Endothelial cell of umbilical vein (primary cell): ENCODE results near the gene AIG1. TPM values are rescaled to one million over a fixed set of nuclear protein-coding genes. Genes with fewer than 3 reads are reported as not detected.

ENCODE experiments used
- BruUV-seq: library from RNA; stranded (reverse); fragments of 400-500 nt; replicated peaks from 2 replicates; lab custom pipeline; 2021; lab: Mats Ljungman, UMichigan
- CTCF ChIA-PET: fragments of 300-600, 350-600 bp; sonication (Branson Sonifier 250); formaldehyde crosslinking; loops from one replicate; lab custom pipeline; 2021; ENCODE audit warnings: antibody characterized with exemption, inconsistent platforms; lab: Charles Lee
- POLR2A ChIA-PET: fragments of 300-600, 350-600 bp; sonication (Branson Sonifier 250); formaldehyde crosslinking; loops from one replicate; lab custom pipeline; 2021; ENCODE audit warnings: antibody characterized with exemption, inconsistent platforms; lab: Charles Lee
- DNase-seq: peaks from one replicate; pipeline ENCODE4 v3.0.0-alpha.2; 2011; ENCODE audit warnings: low read depth, low spot score
- FAIRE-seq: peaks from 2 replicates; lab custom pipeline; 2011; peaks lifted over from hg19 to GRCh38; lab: Jason Lieb, UNC
- H2AFZ ChIP-seq: 2 replicates; pipeline ENCODE4 v1.6.0; 2012; ENCODE audit warnings: low read depth, low read length, control low read depth, inconsistent platforms
- H3K27ac ChIP-seq: 2 replicates; pipeline ENCODE4 v1.5.1; 2011; ENCODE audit warnings: low read depth, mild to moderate bottlenecking, control low read depth, low read length, moderate library complexity; ENCODE audit not compliant: insufficient read depth
- H3K27me3 ChIP-seq, 2 experiments: 2 replicates each; pipeline versions ENCODE4 v1.6.0 to v1.6.1; 2011; ENCODE audit warnings: low read length in 2 of 2, mixed read lengths in 1 of 2; ENCODE audit not compliant: control insufficient read depth in 2 of 2, insufficient read depth in 2 of 2
- H3K36me3 ChIP-seq, 2 experiments: 2 replicates in 1 of 2; 3 replicates in 1 of 2; pipeline ENCODE4 v1.5.1; 2011; ENCODE audit warnings: low read length in 2 of 2, mild to moderate bottlenecking in 1 of 2, moderate library complexity in 1 of 2; ENCODE audit not compliant: control insufficient read depth in 2 of 2, insufficient read depth in 2 of 2; ENCODE audit errors: extremely low read depth in 1 of 2
- H3K4me1 ChIP-seq: 3 replicates; pipeline ENCODE4 v1.5.1; 2011; ENCODE audit warnings: mild to moderate bottlenecking, low read length; ENCODE audit not compliant: control insufficient read depth, insufficient read depth; ENCODE audit errors: extremely low read depth
- H3K4me2 ChIP-seq: 2 replicates; pipeline ENCODE4 v1.6.1; 2011; ENCODE audit warnings: low read length, control low read depth, mixed read lengths; ENCODE audit not compliant: insufficient read depth
- H3K4me3 ChIP-seq, 3 experiments: fragments of 200-600 bp in 1 of 3; sonication (generic), shearing (Covaris generic) in 1 of 3; replicated peaks in 1 of 3; 2 replicates each; pipeline ENCODE4 v1.5.1; 2011 to 2016; ENCODE audit warnings: control low read depth in 3 of 3, low read length in 3 of 3, mild to moderate bottlenecking in 2 of 3, inconsistent platforms in 1 of 3, low read depth in 1 of 3, moderate library complexity in 1 of 3; ENCODE audit not compliant: insufficient read depth in 1 of 3
- H3K79me2 ChIP-seq: 2 replicates; pipeline ENCODE4 v1.6.0; 2012; ENCODE audit warnings: low read length, inconsistent platforms; ENCODE audit not compliant: control insufficient read depth, insufficient read depth
- H3K9ac ChIP-seq: replicated peaks from 2 replicates; pipeline ENCODE3; 2011; ENCODE audit warnings: low read length, control low read depth; ENCODE audit not compliant: insufficient read depth; ENCODE audit errors: extremely low read depth
- H3K9me1 ChIP-seq: replicated peaks from 3 replicates; pipeline ENCODE4 v1.6.0; 2011; ENCODE audit warnings: mild to moderate bottlenecking, low read length; ENCODE audit not compliant: control insufficient read depth, insufficient read depth; ENCODE audit errors: extremely low read depth
- H3K9me3 ChIP-seq: replicated peaks from 2 replicates; pipeline ENCODE4 v1.5.1; 2012; ENCODE audit warnings: low read length, inconsistent platforms; ENCODE audit not compliant: control insufficient read depth, insufficient read depth
- H4K20me1 ChIP-seq: replicated peaks from 2 replicates; pipeline ENCODE3; 2011; ENCODE audit warnings: mild to moderate bottlenecking, low read length; ENCODE audit not compliant: control insufficient read depth, insufficient read depth; ENCODE audit errors: extremely low read depth
- CTCF ChIP-seq, 2 donors: IDR thresholded peaks; 1 replicate in 1 of 2; 2 replicates in 1 of 2; pipeline ENCODE4 v1.5.1; 2011; ENCODE audit warnings: low read length in 2 of 2, mild to moderate bottlenecking in 2 of 2, moderate library complexity in 2 of 2, control low read depth in 1 of 2, inconsistent platforms in 1 of 2, low read depth in 1 of 2; ENCODE audit not compliant: insufficient read depth in 1 of 2; ENCODE audit errors: extremely low read depth in 1 of 2
- EZH2 ChIP-seq: IDR thresholded peaks from 2 replicates; pipeline ENCODE4 v1.6.1; 2012; ENCODE audit warnings: borderline replicate concordance, low read depth, mild to moderate bottlenecking, moderate library complexity, low read length, inconsistent platforms; ENCODE audit not compliant: severe bottlenecking
- FOS ChIP-seq: IDR thresholded peaks from 2 replicates; pipeline ENCODE4 v1.6.1; 2011; ENCODE audit warnings: mild to moderate bottlenecking, low read length, moderate library complexity, borderline replicate concordance; ENCODE audit not compliant: insufficient read depth
- GATA2 ChIP-seq: IDR thresholded peaks from 2 replicates; pipeline ENCODE4 v1.7.0; 2011; ENCODE audit warnings: low read depth, mild to moderate bottlenecking, moderate library complexity, mixed read lengths, low read length; ENCODE audit not compliant: insufficient read length, insufficient read depth
- JUN ChIP-seq: IDR thresholded peaks from 2 replicates; pipeline ENCODE4 v1.6.1; 2011; ENCODE audit warnings: borderline replicate concordance, low read depth; ENCODE audit not compliant: insufficient read length, insufficient read depth
- MYC ChIP-seq: IDR thresholded peaks from one replicate; pipeline ENCODE4 v1.6.1; 2011; ENCODE audit warnings: mild to moderate bottlenecking, low read depth, low read length
- POLR2A ChIP-seq: IDR thresholded peaks from 2 replicates; pipeline ENCODE4 v1.6.1; 2012; ENCODE audit warnings: low read depth, mild to moderate bottlenecking, control low read depth, low read length
- POLR2AphosphoS5 ChIP-seq: IDR thresholded peaks from 2 replicates; pipeline ENCODE4 v1.6.1; 2012; ENCODE audit warnings: low read depth, mild to moderate bottlenecking, control low read depth, low read length, moderate library complexity; ENCODE audit not compliant: insufficient read depth
- dilution Hi-C: fragments of 300-500 bp; cut with MboI; formaldehyde crosslinking; loops from one replicate; pipeline ENCODE4 v1.15.0; 2019; ENCODE audit warnings: low sequenced_read_pairs; ENCODE audit not compliant: extremely low pct_ligation_motif_present
- intact Hi-C: fragments of 100-400 bp; cut with micrococcal nuclease; formaldehyde crosslinking; loops from one replicate; pipeline ENCODE4 v1.10.0; 2022
- polyA plus RNA-seq, 4 experiments: library from polyadenylated mRNA; depleted of rRNA in 3 of 4; stranded (reverse) in 3 of 4; unstranded in 1 of 4; fragments of >200 nt; gene quantifications; 2 replicates each; pipeline versions ENCODE4 v1.2.1 to v1.2.3, GENCODE V29; 2011 to 2012; ENCODE audit warnings: missing spikeins in 1 of 4
- total RNA-seq: library from RNA; stranded (reverse); gene quantifications from 2 replicates; pipeline ENCODE4 v1.2.3, GENCODE V29; 2021
- TF ChIP-seq, protein P1 (sequence below): IDR thresholded peaks from 2 replicates; pipeline ENCODE4 v1.6.1; 2011; ENCODE audit not compliant: insufficient read depth, insufficient read length

Gene AIG1
- total and polyA plus RNA-seq, 2 donors (not counting 3 experiments of a cell fraction or from before 2014, with no cell fraction given): 17.7 to 22.7 TPM

GRCh38 chr6:143055213-143055612 is 5.5 kb upstream of the AIG1 start:
- no TSS peak for BruUV-seq
- TF ChIP-seq EZH2: no peak
- no peak for TF ChIP-seq FOS
- no peak for TF ChIP-seq GATA2
- TF ChIP-seq JUN: no peak
- TF ChIP-seq MYC: no peak
- no peak for TF ChIP-seq POLR2A
- TF ChIP-seq, protein P1, sequence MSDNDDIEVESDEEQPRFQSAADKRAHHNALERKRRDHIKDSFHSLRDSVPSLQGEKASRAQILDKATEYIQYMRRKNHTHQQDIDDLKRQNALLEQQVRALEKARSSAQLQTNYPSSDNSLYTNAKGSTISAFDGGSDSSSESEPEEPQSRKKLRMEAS: no peak
- TF ChIP-seq CTCF (IDR thresholded peaks at IDR 0.05; ENCODE audit: extremely low read depth in 1 of 2, insufficient read depth in 1 of 2, low read depth in 1 of 2, low read length in 2 of 2): no peak
- TF ChIP-seq POLR2AphosphoS5: no peak
- peaks cover 0 to 4% of the 10 kb centered on the region in 2 experiments for H3K27me3 ChIP-seq
- FAIRE-seq (no peak), DNase-seq (no peak)
- H3K9me1 ChIP-seq: no peaks in the 10 kb centered on the region
- POLR2A ChIA-PET: no interaction called here
- no peak overlapping the region for H2AFZ ChIP-seq
- no peaks in the 10 kb centered on the region for H3K36me3 ChIP-seq
- no peaks in the 10 kb centered on the region for H3K79me2 ChIP-seq
- intact Hi-C loops: no loop called here
- no peak overlapping the region for H3K9ac ChIP-seq
- no peaks in the 10 kb centered on the region for H3K9me3 ChIP-seq
- H3K4me2 ChIP-seq: no peak overlapping the region
- H3K4me1 ChIP-seq: peaks cover 6% of the 10 kb centered on the region
- CTCF ChIA-PET: no interaction called here
- no peak overlapping the region for H3K27ac ChIP-seq
- H4K20me1 ChIP-seq: no peaks in the 10 kb centered on the region
- no peak overlapping the region for H3K4me3 ChIP-seq
- dilution Hi-C loops: no loop called here
